Measurements from ENCODE around the gene SVIL.

Gene SVIL, protein sequence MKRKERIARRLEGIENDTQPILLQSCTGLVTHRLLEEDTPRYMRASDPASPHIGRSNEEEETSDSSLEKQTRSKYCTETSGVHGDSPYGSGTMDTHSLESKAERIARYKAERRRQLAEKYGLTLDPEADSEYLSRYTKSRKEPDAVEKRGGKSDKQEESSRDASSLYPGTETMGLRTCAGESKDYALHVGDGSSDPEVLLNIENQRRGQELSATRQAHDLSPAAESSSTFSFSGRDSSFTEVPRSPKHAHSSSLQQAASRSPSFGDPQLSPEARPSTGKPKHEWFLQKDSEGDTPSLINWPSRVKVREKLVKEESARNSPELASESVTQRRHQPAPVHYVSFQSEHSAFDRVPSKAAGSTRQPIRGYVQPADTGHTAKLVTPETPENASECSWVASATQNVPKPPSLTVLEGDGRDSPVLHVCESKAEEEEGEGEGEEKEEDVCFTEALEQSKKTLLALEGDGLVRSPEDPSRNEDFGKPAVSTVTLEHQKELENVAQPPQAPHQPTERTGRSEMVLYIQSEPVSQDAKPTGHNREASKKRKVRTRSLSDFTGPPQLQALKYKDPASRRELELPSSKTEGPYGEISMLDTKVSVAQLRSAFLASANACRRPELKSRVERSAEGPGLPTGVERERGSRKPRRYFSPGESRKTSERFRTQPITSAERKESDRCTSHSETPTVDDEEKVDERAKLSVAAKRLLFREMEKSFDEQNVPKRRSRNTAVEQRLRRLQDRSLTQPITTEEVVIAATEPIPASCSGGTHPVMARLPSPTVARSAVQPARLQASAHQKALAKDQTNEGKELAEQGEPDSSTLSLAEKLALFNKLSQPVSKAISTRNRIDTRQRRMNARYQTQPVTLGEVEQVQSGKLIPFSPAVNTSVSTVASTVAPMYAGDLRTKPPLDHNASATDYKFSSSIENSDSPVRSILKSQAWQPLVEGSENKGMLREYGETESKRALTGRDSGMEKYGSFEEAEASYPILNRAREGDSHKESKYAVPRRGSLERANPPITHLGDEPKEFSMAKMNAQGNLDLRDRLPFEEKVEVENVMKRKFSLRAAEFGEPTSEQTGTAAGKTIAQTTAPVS (N-terminal part only)

DNA sequence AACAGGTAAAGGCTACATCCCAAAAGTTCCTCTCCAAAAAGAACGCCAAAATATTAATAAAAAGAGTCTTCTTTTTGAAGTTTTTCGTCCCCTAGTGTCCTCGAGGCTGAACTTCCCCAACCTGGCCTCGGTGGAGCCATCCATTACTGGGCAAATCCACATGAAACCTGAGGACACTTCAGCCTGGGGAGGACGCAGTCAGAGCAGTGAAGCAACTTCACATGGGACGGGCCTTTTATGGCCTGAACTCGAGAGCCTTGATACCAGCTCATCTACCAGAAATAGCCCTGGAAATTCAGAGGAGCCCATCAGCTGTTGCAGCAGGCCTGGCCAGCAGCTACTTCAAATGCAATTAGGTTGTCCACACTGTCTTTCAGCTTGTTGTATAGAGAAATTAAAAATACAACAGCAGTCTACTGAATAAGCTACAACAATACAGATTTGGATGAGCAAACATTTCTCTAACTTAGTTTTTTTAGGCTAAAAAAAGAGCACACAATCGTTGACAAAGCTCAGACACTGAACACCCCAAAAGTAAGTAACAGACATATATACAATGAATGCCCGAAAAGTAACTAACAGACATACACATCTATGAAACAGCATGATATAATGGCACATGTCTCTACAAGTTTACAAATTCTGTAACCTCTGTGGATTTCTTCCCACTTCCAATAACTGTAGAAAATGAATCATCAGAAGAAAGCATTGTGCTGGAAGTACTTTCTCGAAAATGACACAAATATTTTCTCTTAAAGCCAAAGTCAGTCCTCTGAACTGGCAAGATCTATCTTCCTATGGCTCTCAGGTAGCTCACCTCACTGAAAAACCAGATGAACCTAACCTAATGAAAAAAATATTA lies at the start of gene SVIL:
Gene SVIL (minus strand): TSS at position 208 of the 862 bp plus-strand sequence. CDS start 79,913 bp downstream, outside the sequence.
- no peak for TF ChIP-seq POLR2A (IDR thresholded peaks at IDR 0.05; ENCODE audit: low read length)
- no peak for TF ChIP-seq GATA1 (IDR thresholded peaks at IDR 0.05; ENCODE audit: low read depth, low read length)
- DNase-seq = no peak

DNA sequence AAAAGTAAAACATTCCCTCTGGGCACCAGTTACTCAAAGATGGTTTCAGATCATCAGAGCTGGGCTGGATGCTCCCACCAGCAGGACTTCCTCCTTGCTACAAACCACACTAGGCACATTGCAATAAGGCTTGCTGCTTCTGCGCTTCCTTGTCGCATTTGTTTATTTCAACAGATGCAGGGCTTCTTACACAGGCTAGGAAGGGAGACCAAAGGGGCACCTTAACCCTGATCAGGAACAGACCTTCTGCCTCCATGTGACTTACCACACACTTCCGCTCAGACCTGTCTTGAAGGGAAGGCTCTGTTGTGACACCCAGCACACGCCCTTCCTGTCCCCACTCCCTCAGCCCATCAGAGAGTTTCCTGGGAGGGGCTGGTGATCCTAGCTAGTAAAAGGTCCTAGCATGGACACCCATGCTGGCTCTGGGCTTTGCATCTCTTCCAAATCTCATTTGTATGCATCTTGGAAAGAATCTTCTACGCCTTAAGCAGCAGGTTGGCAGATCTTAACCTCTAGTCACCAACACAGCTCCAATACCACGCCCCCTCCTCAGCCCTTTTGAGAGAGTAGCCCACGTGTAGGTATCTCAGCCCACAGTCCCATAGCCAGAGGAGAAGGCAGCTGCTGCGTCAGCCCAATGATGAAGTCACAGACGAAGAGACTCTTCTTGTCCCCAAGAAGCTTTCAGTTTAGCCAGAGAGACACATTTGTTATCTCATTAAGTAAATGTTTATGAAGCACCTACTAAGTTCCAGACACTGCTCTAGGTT lies 47.1 kb upstream of the SVIL start:
- DNase-seq = no peak
- TF ChIP-seq GATA1 (IDR thresholded peaks at IDR 0.05; ENCODE audit: low read depth, low read length) (no peak), POLR2A (IDR thresholded peaks at IDR 0.05; ENCODE audit: low read length) (no peak)

DNA sequence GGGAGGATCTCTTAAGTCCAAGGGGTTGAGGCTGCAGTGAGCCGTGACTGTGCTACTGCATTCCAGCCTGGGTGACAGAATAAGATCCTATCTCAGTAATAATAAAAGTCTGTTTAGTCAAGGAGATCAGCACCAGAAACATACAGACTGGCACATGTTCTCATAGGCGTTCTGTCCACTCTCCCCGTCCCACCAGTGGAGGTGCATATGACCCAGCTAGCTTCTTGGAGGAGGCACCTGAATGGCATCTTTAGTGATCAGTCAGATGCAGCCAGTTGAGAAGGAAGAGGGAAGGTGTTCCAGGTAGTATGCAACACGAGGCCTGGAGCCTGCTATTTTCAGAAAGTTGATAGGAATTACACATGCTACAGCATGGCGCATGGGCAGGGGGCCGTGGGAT lies 45.3 kb upstream of the SVIL start:
- TF ChIP-seq POLR2A (IDR thresholded peaks at IDR 0.05; ENCODE audit: low read length) (no peak), GATA1 (IDR thresholded peaks at IDR 0.05; ENCODE audit: low read depth, low read length) (no peak)
- DNase-seq = no peak

DNA sequence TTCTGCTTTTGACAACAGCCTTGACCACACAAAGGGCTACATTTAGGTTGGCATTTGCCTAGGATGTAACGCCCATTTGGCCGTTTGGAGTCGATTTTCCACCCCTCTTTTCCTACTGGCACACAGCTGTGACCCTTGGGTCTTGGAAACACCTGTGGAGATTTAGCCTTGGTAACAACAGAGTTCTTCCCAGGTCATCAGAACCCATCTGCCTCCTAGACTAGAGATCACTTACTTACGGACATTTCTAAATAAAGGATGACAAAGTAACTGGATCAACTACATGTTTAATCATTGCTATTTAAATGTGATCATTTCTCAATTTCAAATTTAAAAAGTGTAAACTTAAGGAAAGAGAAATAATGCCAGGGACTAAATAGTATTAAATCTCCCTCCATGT lies 42.0 kb upstream of the SVIL start:
- no peak for DNase-seq
- TF ChIP-seq GATA1 (IDR thresholded peaks at IDR 0.05; ENCODE audit: low read depth, low read length) = no peak
- no peak for TF ChIP-seq POLR2A (IDR thresholded peaks at IDR 0.05; ENCODE audit: low read length)

DNA sequence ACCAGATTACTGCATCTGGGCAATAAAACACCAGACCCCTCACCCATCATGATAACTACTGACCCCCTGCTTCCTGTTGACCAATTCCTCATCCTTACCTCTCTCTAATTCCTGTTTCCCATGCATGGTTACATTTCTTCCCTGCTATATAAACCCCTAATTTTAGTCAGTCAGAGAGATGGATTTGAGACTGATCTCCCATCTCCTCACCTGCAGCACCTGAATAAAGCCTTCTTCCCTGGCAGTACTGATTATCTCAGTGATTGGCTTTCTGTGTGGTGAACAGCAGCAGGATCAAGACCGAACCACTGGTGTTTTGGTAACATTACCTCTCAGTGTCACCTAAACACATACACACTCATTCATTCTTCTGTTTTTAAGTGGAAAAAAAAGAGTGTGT lies 41.2 kb upstream of the SVIL start:
- TF ChIP-seq POLR2A (IDR thresholded peaks at IDR 0.05; ENCODE audit: low read length) (no peak), GATA1 (IDR thresholded peaks at IDR 0.05; ENCODE audit: low read depth, low read length) (no peak)
- no peak for DNase-seq

DNA sequence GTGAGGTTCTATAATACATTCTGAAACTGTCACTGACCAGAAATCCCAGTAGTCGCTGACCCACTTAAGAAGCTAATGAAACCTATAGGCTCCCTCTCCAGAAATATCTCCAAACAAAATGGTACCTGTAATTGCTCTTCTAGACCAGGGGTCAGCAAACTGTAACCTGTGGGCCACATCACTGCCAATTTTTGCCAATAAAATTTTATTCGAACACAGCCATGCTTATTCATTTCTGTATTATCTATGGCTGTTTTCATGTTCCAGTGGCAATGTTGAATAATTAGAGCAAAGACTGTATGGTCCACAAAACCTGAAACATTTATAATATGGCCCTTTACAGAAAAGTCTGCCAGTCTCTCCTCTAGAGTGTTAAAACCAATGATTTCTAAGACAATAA lies 37.2 kb upstream of the SVIL start:
- TF ChIP-seq POLR2A (IDR thresholded peaks at IDR 0.05; ENCODE audit: low read length) (no peak), GATA1 (IDR thresholded peaks at IDR 0.05; ENCODE audit: low read depth, low read length) (no peak)
- no peak for DNase-seq

DNA sequence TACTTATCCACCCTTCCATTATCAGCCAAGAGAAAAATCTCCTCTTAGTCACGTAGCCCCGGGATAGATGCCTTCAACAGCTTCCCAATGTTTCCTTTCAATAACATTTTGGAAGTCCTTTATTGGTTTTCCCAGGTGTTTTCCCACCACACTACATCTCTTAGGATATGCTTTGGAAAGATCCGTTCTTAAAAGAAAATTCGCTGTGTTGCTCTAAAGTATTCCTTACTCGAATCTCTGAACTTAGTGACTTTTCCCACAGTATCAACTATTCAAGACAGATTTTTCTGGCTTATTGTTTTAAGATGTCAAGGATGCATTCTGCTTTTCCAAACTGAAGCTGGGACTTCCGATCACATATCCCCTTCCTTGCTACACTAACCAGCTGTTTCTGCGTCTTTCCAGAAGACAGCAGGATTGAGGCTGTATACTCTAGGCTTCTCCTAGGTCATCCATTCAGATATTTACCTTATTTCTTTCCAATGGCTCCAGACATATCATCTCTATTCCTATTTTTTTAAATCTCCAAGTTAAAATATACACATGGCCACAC lies 36.5 kb upstream of the SVIL start:
- DNase-seq = no peak
- TF ChIP-seq GATA1 (IDR thresholded peaks at IDR 0.05; ENCODE audit: low read depth, low read length) = no peak
- TF ChIP-seq POLR2A (IDR thresholded peaks at IDR 0.05; ENCODE audit: low read length) = no peak

DNA sequence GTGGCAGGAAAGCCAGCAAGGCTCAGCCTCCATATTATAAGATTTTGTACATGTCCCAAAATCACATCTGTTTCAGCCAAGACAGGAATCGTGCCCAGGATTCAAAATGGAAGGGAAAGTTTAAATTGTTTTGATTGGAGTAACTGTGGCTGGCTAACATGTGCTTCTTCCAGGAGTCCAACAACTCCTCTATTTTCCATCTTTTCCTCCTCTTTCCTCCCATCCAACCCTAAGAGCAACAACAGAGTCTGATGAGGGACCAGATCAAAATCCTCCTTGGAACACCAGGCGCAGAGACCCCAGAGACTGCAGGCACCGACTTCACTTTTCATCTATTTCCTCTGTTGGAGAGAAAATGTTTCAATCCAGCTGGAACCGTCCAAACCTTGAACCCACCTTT lies 36.0 kb upstream of the SVIL start:
- TF ChIP-seq GATA1 (IDR thresholded peaks at IDR 0.05; ENCODE audit: low read depth, low read length) (no peak), POLR2A (IDR thresholded peaks at IDR 0.05; ENCODE audit: low read length) (no peak)
- DNase-seq = no peak

DNA sequence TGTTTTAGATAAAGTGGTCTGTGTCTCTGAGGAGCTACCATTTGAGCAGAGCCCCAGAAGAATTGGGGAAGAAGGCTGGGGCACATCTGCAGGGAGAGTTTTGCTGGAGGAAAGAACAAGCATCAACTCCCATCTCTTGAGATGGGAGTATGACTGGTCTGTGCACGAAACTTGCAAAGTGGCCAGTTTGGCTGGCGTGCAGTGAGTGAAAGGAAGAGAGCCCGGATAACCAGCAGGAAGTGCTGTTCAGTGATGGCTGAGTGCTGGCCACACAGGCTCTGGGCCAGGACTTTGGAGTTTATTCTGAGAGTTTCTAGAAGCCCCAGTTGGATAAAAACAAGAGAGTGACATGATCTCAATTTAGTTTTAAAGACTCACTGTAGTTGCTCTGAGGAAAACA lies 34.4 kb upstream of the SVIL start:
- no peak for DNase-seq
- TF ChIP-seq POLR2A (IDR thresholded peaks at IDR 0.05; ENCODE audit: low read length) = no peak

DNA sequence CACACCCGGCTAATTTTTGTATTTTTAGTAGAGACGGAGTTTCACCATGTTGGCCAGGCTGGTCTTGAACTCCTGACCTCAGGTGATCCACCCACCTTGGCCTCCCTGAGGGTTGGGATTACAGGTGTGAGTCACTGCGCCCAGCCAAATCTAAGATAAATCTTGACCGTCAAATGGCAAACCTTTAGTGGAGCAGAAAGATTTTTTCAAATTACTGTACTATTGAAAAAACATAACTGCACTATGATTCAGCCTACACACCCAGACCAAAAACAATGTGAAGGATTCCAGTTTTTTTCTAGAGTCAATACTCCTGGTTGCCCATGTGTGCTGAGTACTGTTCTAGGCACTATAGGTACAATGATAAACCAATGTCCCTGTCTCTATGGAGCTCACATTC lies 33.9 kb upstream of the SVIL start:
- TF ChIP-seq GATA1 (IDR thresholded peaks at IDR 0.05; ENCODE audit: low read depth, low read length) (no peak), POLR2A (IDR thresholded peaks at IDR 0.05; ENCODE audit: low read length) (no peak)
- DNase-seq = no peak

DNA sequence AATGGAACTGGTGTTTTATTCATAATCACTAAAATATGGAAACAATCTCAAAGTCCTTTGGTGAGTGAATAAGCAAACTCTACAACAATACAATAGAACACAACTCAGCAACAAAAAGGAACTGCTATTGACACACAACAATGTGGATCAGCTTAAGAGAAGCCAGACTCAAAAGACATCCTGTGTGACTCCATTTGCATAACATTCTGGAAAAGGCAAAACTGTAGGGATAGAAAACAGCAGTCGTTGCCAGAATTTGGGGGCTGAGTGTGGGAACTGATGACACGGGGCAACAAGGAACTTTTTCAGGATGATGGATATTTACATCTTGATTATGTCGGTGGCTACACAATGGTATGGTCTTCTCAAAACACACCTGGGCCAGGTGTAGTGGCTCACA lies 32.4 kb upstream of the SVIL start:
- no peak for DNase-seq
- no peak for TF ChIP-seq GATA1 (IDR thresholded peaks at IDR 0.05; ENCODE audit: low read depth, low read length)
- TF ChIP-seq POLR2A (IDR thresholded peaks at IDR 0.05; ENCODE audit: low read length) = no peak

DNA sequence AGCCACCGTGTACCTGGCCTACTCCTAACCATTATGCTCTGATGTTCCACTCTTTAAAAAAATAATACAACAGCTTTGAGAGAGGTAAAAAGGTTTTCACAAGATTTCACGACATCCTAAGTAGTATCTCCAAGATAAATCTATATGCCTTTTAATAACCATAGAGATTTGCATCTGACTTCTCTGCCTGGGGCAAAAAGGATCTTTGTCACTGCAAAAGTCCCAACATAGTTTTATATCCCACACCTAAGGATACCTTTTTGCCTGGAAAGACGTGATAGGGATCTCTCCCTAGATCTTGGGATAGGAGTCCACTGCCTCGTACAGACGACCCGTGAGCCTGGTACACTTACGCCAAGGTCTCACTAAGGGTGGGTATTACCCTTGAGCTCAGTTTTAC lies 31.4 kb upstream of the SVIL start:
- no peak for DNase-seq
- TF ChIP-seq POLR2A (IDR thresholded peaks at IDR 0.05; ENCODE audit: low read length) (no peak), GATA1 (IDR thresholded peaks at IDR 0.05; ENCODE audit: low read depth, low read length) (no peak)

All from erythroblast (primary cell).